Transverse colon (tissue), 4 donors: ENCODE data around the gene AKAP13.

Experiments used
- CTCF ChIP-seq, 5 experiments: fragments of 200-600 bp in 3 of 5; fragments of 450-650 bp in 2 of 5; sonication (generic) in 3 of 5; IDR thresholded peaks; 1 replicate in 2 of 5; 2 replicates in 3 of 5; pipeline ENCODE4 v1.5.1; 2016 to 2017; ENCODE audit warnings: antibody characterized with exemption in 5 of 5, inconsistent platforms in 3 of 5, mild to moderate bottlenecking in 2 of 5, moderate library complexity in 1 of 5
- EP300 ChIP-seq: sonication (generic); formaldehyde crosslinking; IDR thresholded peaks from one replicate; pipeline ENCODE4 v1.6.1; 2017; ENCODE audit warnings: antibody characterized with exemption, low read depth
- POLR2AphosphoS5 ChIP-seq, 3 donors: sonication (generic); formaldehyde crosslinking; IDR thresholded peaks; one replicate each; pipeline ENCODE4 v1.6.1; 2016; ENCODE audit warnings: antibody characterized with exemption in 3 of 3

GRCh38 chr15:85452436-85452835 lies 72.0 kb downstream of the AKAP13 start:
- TF ChIP-seq CTCF (IDR thresholded peaks at IDR 0.05): no peak
- TF ChIP-seq EP300: no peak
- no peak for TF ChIP-seq POLR2AphosphoS5 (IDR thresholded peaks at IDR 0.05)
